Measurements from ENCODE around the gene NKTR.

Gene NKTR

DNA sequence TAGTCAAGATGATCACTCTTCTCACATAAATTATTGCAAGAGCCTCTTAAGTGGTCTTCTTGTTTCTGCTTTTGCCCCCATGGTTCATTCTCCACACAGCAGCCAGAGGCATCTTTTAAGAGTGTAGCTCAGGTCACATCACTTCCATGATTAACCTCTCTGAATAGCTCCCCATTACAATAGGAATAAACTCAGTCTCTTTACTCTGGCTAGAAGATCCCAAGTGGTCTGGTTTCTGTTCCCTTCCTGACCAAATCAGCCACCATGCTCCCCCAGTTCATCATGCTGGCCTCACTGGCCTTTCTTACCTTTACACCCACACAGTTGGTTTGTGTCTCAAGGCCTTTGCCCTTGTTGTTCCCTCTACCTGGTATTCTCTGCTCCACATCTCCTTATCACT, 93.9 kb downstream of the NKTR start:
- H3K4me3 ChIP-seq (replicated peaks; ENCODE audit: low read depth, low read length) = no peak overlapping the region
- no peak for DNase-seq (ENCODE audit: low read depth)
- TF ChIP-seq CTCF (IDR thresholded peaks at IDR 0.05; ENCODE audit: low read length, missing control alignments) = no peak

DNA sequence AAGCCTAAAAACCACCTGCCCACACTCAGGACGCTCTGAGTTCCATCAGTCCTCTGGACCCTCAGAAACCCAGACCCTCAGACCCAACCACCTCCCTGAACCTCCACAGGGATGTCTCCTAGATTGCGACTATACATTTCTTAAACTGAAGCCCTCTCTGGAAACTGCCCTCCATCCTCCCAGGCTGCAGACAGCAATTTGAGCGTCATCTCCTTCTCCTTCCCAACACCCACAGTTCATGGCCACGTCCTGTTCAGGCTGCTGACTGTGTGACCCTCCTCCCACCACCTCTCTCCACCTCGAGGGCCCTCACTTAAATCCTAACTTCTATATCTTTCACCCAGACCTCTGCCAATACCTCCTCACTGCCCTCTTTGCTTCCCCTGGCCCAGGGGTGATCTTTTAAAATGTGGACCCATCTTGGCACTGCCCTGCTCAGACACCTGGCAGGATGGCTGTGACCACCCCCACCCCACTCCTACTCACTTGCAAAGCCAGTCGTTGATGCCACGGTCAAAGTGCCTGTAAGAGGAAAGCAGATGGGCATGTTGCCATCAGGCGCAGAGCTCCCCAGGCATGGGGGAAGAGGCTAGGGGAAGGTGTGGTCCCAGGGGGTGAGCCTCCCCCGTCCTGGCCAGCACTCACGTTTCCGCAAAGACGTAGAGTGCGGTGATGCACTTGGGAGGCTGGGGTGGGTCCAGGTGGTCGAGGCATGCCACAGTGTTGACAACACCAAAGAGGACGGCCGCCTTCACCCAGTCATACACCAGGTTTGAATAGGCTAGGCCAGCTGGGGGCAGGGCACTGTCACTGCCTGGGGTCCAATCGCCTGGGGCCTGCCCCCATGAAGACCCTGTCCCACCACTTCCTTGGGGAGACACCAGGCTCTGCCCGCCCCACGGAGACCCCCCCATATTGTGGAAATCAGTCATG, 96.1 kb downstream of the NKTR start:
- no peak for TF ChIP-seq CTCF (IDR thresholded peaks at IDR 0.05; ENCODE audit: low read length, missing control alignments)
- H3K4me3 ChIP-seq (replicated peaks; ENCODE audit: low read depth, low read length) = no peak overlapping the region
- DNase-seq (ENCODE audit: low read depth) = no peak

DNA sequence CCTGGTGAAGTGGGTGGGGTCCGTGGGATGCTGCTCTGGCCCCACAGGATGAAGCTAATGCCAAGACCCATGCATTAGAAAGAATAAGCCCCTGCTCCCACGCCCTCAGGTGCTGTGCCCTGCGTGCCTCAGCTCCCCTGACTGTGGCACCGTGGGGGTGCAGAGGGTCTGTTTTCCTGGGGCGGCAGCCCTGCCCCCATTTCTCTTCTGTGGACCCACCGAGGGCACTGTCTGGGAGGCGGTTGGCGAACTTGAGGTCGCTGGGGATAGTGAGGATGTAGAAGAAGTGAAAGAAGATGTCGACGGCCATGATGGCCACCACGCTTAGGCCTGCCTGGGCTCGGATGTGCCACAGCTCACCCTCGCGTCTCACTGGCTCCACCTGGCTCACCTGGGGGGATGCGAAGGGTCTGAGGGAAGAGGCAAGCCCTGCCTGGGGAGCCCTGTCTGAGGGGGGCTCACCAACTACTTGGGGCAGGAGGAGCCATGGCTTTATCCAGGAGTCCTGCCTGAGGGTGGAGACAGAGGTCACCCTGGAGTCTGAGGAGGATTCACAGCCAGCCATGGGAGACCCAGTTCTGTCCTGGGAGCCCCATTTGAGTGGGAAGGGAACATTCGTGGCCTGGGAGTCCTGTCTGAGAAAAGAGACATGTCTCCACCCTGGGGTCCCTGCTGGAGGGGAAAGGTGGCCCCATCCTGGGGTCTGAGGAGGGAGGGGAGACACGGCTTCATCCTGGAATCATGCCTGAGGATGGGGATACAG, 97.0 kb downstream of the NKTR start:
- no peak overlapping the region for H3K4me3 ChIP-seq (replicated peaks; ENCODE audit: low read depth, low read length)
- TF ChIP-seq CTCF (IDR thresholded peaks at IDR 0.05; ENCODE audit: low read length, missing control alignments) = no peak
- no peak for DNase-seq (ENCODE audit: low read depth)
